Astrocyte of the cerebellum (primary cell): ENCODE data around the gene TBX19.

ENCODE experiments used
- DNase-seq: peaks from one replicate; pipeline ENCODE4 v3.0.0-alpha.2; 2011; ENCODE audit warnings: low read depth
- H3K4me3 ChIP-seq: 2 replicates; pipeline ENCODE4 v1.5.1; 2011; ENCODE audit warnings: mild to moderate bottlenecking, low read depth, low read length, moderate library complexity
- CTCF ChIP-seq: IDR thresholded peaks from 2 replicates; pipeline ENCODE4 v1.5.1; 2012; ENCODE audit warnings: low read length, low read depth, moderate library complexity, mild to moderate bottlenecking; ENCODE audit errors: missing control alignments
- in situ Hi-C: cut with HindIII; loops from 2 replicates; pipeline ENCODE4 v1.10.0; 2017; ENCODE audit warnings: low sequenced_read_pairs

The TBX19 gene

GRCh38 chr1:168316142-168316541, 35.5 kb downstream of the TBX19 start:
- H3K4me3 ChIP-seq: no peak overlapping the region
- no peak for TF ChIP-seq CTCF
- no peak for DNase-seq
- in situ Hi-C loops: no loop called here

- TF ChIP-seq CTCF: no peak
- in situ Hi-C loops: no loop called here
- no peak overlapping the region for H3K4me3 ChIP-seq
- DNase-seq: no peak
Observed at GRCh38 chr1:168317309-168317708, 36.6 kb downstream of the TBX19 start.

GRCh38 chr1:168319691-168320090, 39.0 kb downstream of the TBX19 start:
- in situ Hi-C loops: no loop called here

GRCh38 chr1:168320149-168320548, 39.5 kb downstream of the TBX19 start:
- in situ Hi-C loops: no loop called here
- no peak for DNase-seq
- TF ChIP-seq CTCF: no peak
- H3K4me3 ChIP-seq: no peak overlapping the region

More at GRCh38 chr1:168319691-168320090, 39.0 kb downstream of the TBX19 start:
- no peak for TF ChIP-seq CTCF
- DNase-seq: no peak
- H3K4me3 ChIP-seq: no peak overlapping the region

GRCh38 chr1:168320800-168321450, 40.2 kb downstream of the TBX19 start:
- peak; percentile 60 for DNase-seq

GRCh38 chr1:168321945-168322344, 41.3 kb downstream of the TBX19 start:
- in situ Hi-C loops: no loop called here
- no peak for DNase-seq
- no peak for TF ChIP-seq CTCF
- no peak overlapping the region for H3K4me3 ChIP-seq

More at GRCh38 chr1:168320800-168321450, 40.2 kb downstream of the TBX19 start:
- H3K4me3 ChIP-seq: no peak overlapping the region
- in situ Hi-C loops: no loop called here
- no peak for TF ChIP-seq CTCF
